Left forelimb (tissue), 1 donor: ENCODE data around the gene ANKHD1.
"Not testable (repeated sequence)": the region's sequence is repeated elsewhere in the genome, so short reads cannot be mapped to it uniquely, and the experiment has no call there.

Source experiments
- DNase-seq: peaks from one replicate; pipeline ENCODE4 v3.0.0-alpha.2; 2018; ENCODE audit warnings: low spot score

Gene ANKHD1

DNA sequence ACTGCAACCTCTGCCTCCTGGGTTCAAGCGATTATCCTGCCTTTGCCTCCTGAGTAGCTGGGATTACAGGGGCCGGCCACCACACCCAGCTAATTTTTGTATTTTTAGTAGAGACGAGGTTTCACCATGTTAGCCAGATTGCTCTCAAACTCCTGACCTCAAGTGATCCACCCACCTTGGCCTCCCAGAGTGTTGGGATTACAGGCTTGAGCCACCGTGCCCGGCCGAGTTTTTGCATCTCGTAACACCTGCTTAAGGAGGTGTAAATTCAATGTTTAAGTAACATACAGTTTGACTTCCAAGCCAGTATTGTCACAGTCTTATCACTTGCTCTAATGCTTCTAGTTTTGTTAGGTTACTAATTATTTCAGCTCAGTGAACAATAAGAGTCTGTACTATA, 19.7 kb downstream of the ANKHD1 start:
- not testable (repeated sequence) for DNase-seq

DNA sequence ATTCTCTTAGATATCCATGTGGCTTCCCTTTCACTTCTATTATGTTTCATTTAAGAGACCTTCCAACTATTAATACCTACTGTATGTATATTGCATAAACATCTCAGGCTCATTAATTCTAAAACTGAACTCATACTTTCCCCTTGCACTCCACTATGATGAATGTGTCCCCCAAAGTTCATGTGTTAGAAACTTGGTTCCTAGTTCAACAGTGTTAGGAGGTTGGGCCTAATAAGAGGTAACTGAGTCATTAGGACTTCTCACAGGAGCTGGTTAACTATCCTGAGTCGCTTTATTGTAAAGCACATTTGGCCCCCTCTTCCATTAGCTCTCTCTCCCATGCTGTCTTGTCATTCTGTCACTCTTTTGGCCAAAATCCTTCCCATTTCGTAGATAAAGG, 22.0 kb downstream of the ANKHD1 start:
- DNase-seq: no peak

DNA sequence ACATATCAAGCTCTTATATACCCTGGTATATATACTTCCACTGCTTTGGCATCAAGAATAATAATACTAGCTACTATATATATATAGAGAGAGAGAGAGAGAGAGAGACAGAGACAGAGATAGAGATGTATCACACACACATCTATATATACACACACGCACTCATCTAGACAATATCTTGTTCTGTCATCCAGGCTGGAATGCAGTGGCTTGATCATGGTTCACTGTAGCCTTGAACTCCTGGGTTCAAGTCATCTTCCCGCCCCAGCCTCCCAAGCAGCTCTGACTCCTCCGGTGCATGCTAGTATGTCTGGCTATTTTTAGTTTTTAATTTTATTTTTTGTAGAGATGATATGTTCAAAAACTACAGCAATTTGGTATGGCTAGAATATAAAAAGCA, 22.5 kb downstream of the ANKHD1 start:
- no peak for DNase-seq

DNA sequence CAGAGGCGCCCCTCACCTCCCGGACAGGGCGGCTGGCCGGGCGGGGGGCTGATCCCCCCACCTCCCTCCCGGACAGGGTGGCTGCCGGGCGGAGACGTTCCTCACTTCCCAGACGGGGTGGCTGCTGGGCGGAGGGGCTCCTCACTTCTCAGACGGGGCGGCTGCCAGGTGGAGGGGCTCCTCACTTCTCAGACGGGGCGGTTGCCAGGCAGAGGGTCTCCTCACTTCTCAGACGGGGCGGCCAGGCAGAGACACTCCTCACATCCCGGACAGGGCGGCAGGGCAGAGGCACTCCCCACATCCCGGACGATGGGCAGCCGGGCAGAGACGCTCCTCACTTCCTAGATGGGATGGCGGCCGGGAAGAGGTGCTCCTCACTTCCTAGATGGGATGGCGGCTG, 26.1 kb downstream of the ANKHD1 start:
- DNase-seq: not testable (repeated sequence)

DNA sequence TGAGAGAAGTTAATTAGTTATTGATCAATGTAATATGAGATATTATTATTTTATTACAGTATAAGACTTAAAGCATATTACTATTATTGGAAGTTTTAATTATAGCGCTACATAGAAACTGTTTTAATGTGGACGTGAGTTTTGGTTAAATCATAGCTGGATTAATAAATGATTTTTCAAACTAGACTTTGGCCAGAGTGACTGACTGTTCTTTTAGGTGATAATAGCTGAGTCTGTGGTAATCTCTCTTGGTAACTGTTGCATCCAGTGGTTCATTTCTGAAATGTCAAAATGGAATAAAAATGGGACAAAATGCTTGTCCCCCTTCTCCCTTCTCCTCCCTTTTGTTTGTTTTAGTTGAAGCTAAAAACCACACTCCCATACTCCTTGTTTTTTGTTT, 28.1 kb downstream of the ANKHD1 start:
- no peak for DNase-seq

DNA sequence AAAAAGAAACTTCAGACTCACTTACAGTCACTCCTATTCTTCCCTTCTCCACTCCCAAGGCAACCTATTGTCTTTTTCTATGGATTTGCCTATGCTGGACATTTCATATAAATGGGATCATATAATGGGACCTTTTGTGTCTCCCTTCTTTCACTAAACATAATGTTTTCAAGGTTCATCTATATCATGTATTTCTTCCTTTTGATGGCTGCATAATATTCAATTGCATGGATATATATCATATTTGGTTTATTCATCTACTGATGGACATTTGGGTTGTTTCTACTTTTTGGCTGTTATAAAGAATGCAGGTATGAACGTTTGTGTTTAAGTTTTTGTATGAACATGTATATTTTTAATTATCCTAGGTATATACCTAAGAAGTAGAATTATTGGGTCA, 30.6 kb downstream of the ANKHD1 start:
- DNase-seq: no peak

DNA sequence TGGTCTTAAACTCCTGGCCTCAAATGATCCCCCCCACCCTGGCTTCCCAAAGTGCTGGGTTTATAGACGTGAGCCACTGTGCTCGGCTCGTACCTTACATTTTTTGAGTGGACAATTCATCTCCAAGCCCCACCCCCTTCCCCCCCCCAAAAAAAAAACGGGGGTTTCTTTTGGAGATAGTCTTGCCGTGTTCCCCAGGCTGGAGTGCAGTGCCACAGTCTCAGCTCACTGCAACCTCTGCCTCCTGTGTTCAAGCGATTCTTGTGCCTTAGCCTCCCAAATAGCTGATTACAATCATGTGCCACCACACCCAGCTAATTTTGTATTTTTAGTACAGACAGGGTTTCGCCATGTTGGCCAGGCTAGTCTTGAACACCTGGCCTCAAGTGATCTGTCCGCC, 31.3 kb downstream of the ANKHD1 start:
- no peak for DNase-seq

DNA sequence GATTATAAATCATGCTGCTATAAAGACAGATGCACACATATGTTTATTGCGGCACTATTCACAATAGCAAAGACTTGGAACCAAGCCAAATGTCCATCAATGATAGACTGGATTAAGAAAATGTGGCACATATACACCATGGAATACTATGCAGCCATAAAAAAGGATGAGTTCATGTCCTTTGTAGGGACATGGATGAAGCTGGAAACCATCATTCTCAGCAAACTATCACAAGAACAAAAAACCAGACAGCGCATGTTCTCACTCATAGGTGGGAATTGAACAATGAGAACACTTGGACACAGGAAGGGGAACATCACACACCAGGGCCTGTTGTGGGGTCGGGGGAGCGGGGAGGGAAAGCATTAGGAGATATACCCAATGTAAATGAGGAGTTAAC, 55.7 kb downstream of the ANKHD1 start:
- not testable (repeated sequence) for DNase-seq

DNA sequence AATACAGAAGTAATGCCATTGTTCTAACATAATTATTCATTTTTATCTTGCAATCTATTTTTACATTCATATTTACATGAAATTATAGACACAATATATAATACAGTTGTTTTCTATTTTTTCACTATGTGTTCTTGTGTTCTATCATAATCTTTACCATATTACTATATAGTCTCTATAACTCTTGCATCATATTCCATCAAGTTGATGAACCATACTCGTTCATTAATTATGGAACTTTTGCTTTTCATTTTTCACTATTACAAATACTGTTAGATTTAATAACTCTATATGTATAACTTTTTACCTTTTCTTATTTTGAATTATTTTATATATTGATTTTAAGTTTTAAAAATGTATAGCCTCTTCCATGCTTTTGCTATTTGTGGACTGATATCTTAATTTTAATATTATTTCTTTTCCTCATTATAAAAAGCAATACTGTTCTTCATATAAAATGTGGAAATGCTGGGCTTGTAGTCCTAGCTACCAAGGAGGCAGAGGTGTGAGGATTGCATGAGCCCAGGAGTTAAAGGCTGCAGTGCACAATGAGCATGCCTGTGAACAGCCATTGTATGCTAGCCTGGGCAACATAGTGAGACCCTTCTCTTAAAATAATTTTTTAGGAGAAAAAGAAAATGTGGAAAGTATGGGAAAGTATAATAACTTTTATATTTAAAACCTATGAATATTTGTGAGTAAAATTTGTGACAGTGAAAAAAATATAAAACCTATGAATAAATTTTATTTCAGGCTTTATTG, 65.5 kb downstream of the ANKHD1 start:
- DNase-seq: no peak

DNA sequence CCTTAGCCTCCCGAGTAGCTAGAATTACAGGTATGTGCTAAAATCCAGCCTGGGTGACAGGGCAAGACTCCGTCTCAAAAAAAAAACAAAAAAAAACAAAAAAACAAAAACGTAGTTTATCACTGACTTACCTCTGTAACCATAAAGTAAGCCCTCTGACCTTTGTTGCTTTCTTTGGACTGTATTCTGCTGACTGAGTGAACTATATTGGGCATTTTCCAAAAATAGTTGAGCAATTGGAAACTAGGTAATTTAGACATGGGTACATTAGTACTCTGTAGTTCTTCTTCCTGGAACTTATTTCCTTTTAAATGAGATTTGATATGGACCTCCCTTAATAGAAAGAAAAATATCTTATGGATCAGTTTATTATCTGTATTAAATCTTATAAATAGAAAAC, 66.6 kb downstream of the ANKHD1 start:
- DNase-seq: no peak

DNA sequence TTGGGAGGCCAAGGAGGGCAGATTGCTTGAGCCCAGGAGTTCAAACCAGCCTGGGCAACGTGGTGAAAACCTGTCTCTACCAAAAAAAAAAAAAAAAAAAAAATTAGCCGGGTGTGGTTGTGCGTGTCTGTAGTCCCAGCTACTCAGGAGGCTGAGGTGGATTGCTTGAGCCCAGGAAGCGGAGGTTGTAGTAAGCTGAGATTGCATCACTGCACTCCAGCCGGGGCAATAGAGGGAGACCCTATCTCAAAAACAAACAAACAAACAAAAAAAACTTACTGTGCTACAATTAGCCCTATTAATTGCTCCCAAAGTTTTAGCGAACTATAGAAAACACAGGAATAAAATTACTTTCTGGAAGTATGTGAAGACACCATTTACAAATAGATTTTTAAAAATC, 67.6 kb downstream of the ANKHD1 start:
- DNase-seq: no peak

DNA sequence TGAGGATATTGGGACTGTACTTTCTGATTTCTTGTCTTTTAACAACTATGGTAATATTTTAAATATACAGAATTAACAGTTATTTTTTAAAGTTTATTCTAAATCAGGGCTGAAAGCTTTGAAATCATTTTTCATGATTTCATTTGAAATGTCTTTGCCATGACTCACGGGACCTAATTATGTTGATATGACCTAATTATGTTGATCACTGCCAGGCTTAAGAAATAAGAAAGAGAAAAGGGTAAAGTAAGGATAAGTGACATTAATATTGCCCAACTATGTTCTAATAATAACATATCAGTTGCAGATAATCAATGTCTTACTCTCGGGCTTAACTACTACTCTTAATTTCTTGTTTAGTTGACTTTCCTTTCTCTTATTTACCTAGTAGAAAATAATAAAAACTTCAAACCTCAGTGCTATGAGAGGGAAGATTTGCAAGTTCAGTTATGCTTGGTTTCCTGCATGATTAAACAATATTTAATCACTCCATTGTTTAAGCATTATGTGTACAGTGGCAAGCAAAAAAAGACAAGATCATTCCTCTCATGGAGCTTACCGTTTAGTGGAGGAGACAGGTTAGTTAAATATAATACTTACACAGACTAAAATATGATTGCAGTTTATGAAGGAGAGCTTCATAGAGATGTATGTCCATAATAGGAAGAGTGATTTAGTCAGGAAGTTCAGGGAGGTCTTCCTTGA, 78.8 kb downstream of the ANKHD1 start:
- DNase-seq: no peak

DNA sequence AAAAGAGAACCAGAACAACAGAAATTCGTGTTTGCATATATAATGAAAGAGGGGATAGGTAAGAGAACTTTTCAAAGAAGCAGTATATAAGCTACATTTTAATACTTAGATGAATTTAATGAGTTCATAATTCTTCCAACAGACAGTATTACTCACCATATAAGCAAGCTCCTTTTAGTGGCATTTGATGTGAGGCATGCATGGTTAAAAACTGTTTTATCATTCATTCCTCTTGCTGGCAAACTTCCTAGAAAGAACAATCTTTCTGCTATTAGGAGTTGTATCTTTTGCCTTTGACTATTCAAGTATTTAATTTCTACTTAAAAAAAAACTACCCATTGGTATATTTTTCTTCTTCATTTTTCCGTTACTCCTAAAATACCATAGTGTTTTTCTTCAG, 80.1 kb downstream of the ANKHD1 start:
- no peak for DNase-seq

DNA sequence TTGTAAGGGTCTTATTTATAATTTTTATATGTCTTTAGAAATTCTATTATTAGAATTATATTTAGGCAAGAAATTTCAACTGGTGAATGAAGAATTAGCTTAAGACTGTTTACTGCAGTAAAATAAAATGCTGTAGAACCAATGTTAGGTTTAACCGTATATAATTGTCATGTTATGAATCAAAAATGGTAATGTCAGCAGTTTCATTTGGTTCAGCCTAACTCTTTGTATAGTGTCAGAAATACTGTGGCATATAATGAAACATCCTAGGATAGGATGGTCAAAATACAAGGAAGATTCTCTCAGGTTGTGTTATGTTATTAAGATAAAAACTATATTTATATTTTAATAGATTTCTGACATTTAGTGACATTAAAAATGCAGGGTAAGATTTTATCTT, 81.4 kb downstream of the ANKHD1 start:
- no peak for DNase-seq

DNA sequence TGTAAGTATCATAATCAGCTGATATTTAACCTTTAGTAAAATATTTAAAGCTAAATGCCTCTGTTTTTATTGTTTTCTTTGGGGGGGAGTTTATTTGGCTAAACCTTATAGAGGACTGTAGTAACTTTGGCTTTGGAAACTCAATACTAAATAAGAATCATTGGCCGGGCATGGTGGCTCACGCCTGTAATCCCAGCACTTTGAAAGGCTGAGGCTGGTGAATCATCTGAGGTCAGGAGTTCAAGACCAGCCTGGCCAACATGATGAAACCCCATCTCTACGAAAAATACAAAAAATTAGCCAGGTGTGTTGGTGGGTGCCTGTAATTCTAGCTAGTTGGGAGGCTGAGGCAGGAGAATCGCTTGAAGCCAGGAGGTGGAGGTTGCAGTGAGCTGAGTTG, 86.5 kb downstream of the ANKHD1 start:
- not testable (repeated sequence) for DNase-seq

DNA sequence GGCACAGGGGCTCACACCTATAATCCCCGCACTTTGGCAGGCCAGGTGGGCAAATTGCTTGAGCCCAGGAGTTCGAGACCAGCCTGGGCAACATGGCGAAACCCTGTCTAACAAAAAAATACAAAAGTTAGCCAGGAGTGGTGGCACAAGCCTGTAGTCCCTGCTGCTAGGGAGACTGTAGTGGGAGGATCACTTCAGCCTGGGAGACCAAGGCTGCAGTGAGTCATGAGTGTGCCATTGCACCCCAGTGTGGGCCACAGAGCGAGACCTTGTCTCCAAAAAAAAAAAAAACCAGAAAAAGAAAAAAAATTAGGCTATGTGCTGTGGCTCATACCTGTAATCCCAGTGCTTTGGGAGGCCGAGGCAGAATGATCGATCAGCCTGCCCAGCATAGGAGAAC, 87.3 kb downstream of the ANKHD1 start:
- DNase-seq: no peak

DNA sequence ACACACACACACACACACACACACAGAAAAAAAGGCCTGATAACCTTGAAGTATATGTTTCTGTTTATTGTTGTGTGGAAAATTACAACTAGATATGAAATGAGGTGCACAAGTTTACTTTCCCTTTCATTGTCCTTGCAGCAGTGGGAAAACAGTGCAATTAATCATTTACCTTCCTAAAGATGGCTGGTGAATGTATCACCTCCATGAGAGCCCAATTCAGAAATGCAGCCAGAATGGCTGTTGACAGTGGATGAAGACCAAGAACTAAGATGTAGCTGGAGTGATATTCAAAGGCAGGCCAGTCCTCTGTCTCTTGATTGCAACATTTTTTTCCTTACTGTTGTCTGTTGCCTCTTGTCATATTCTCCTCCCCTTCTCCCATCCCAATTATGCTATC, 96.3 kb downstream of the ANKHD1 start:
- DNase-seq: no peak

DNA sequence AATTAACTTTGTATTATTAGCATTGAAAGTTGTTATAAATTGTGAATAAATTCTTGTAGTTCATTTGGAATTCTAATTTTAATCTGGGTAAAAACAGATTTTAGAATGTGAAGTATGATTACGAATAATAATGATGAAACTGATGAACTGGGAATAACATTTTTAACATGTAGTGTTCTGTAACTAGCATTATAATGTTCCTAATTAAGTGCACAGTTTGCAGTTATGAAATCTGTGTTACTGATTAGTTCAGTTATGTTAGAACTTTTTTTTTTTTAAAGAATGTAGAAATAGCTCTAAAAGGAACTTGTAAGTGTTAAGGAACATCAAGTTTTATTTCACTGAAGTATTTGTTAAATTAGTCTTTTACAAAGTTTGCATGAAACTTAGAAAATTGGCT, 97.0 kb downstream of the ANKHD1 start:
- no peak for DNase-seq

DNA sequence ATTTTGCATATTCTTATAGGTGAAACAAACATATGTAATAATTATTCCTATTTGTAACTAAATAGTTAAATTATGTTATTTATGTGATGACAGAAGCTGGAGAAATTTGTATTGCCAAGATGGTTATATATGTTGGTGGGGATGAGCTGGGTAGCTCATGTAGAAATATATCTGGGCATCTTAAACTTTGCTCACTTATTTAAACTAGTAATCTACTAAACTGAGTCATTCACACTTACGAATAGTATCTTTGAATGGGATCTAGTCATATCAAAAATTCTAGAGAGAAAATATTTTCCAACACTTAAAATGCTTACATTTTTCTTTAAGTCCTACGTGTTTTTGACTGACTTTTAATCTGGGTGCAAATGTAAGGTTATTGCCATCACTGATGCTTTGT, 101.2 kb downstream of the ANKHD1 start:
- no peak for DNase-seq

DNA sequence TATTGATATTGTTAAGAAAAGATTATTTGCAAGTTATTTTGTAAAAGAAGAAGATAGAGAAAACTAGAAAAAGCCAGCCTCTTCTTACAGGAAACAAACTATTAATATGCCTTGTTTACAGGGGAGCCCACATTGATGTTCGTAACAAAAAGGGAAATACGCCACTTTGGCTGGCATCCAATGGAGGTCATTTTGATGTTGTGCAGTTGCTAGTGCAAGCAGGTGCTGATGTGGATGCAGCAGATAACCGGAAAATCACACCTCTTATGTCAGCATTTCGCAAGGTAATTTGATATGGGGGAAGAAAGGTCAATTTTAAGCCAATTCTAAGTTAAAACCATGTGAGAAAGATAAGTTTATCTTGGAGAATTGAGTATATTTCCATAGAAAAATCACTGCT, 108.3 kb downstream of the ANKHD1 start:
- DNase-seq: no peak

DNA sequence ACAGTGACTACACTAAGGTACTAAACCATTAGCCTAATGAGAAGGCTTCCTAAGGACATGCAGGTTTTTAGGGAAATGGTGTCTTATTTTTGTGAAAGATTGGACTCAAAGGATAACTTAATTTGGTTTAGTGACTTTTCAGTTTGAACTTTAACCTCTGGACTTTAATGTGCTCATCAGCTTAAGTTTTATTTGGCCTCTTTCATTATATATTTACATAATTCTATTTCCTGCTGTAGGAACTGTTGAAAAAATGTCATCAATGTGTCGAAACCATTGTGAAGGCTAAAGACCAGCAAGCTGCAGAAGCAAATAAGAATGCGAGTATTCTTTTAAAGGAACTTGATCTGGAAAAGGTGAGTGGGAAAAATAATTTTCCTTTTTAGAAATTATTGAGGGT, 111.5 kb downstream of the ANKHD1 start:
- no peak for DNase-seq

DNA sequence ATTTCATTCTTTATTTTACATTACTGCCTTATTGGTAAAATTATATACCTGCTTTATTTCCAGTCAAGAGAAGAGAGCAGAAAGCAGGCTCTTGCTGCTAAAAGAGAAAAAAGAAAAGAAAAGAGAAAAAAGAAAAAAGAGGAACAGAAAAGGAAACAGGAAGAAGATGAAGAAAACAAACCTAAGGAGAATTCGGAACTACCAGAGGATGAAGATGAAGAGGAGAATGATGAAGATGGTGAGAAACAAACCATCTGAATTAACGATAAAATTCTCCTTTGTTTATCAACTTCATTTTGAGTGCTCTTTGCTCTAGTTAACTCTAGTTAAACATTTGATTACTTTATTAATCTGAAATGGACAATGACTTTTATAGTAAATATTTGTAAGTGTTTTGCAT, 122.4 kb downstream of the ANKHD1 start:
- no peak for DNase-seq

DNA sequence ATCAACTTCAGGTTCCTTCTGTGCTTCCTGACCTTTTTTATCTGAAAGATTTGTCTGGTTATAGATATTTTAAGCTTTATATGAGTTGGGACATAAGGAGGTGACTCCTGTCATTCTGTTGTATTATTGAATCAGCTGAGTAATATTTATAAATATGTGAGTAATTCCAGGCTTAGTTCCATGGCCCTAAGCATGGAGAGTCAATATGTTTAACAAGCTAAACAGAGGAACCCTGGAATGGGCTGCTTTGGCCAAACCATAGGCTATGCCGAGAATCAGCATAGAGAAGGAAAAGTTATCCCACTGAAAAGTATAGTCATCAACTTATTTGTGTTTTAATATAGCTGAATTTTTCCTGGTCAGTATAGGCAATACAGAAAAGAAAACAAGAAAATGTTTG, 138.6 kb downstream of the ANKHD1 start:
- no peak for DNase-seq

DNA sequence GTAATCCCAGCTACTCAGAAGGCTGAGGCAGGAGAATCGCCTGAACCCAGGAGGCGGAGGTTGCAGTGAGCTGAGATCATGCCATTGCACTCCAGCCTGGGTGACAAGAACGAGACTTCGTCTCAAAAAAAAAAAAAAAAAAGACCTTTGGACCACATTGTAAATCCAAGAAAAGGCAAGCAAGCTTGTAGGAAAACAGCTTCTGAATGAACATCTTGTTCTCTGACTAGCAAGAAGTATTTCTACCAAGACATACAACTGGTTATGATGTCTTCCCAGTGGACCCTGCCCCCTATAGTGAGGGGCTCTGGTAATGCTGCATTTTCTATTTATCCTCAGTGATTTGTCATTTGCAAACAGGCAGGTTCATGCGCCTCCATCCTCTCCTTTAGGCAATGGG, 141.3 kb downstream of the ANKHD1 start:
- DNase-seq: no peak
